ENCODE measurements around the gene GALNT16. TPM values are rescaled to one million over a fixed set of nuclear protein-coding genes. Genes with fewer than 3 reads are reported as not detected.
"Not testable (repeated sequence)": the region's sequence is repeated elsewhere in the genome, so short reads cannot be mapped to it uniquely, and the experiment has no call there.

GALNT16 gene
- total RNA-seq (2013): 0.08 TPM
- under 1 TPM in 1 of 3 donors, not detected in 2; 0.01 TPM for polyA plus RNA-seq
- not detected in 2 replicates for polyA minus RNA-seq
- 0 to 2.4 (median 0.08) reads per million in 11 experiments for total RNA-seq

GRCh38 chr14:69259527-69260189, at the start of gene GALNT16:
Gene GALNT16, plus strand, starts transcription at chr14:69260158. Its CDS starts 133 bp downstream, at chr14:69260291.
- peaks cover 0 to 9% (median 3%) of the 10 kb centered on the region in 7 donors for H3K9me3 Mint-ChIP-seq
- no peak within 1 kb of the TSS for H3K27ac Mint-ChIP-seq
- Histone ChIP-seq H3K27ac (ENCODE audit: low read depth in 1 of 2, low read length in 2 of 2) (no peak within 1 kb of the TSS), H3K9me3 (replicated peaks in 1 of 2; ENCODE audit: control insufficient read depth in 1 of 2, insufficient read depth in 1 of 2, low read length in 2 of 2) (peaks cover 0 to 26% of the 10 kb centered on the region in 2 donors), H3K79me2 (ENCODE audit: insufficient read depth, low read length) (no peaks in the 10 kb centered on the region), H3K4me3 (replicated peaks in 1 of 3; ENCODE audit: low read depth in 2 of 3, low read length in 3 of 3) (peak within 1 kb of the TSS in 1 of 3 experiments; percentile 56), H2AFZ (ENCODE audit: insufficient read depth, low read depth, low read length, poor library complexity, severe bottlenecking) (peak within 1 kb of the TSS; percentile 53), H3K4me1 (ENCODE audit: control insufficient read depth in 1 of 2, insufficient read depth in 2 of 2, low read length in 2 of 2) (peaks cover 3 to 21% of the 10 kb centered on the region in 2 donors), H4K20me1 (ENCODE audit: insufficient read depth, low read length) (no peaks in the 10 kb centered on the region), H3K36me3 (replicated peaks in 1 of 2; ENCODE audit: control insufficient read depth in 1 of 2, insufficient read depth in 2 of 2, low read length in 2 of 2) (no peaks in the 10 kb centered on the region), H3K9ac (ENCODE audit: insufficient read depth, low read length, poor library complexity, severe bottlenecking) (no peak within 1 kb of the TSS), H3K4me2 (replicated peaks; ENCODE audit: extremely low read depth, low read length, poor library complexity, severe bottlenecking) (peak within 1 kb of the TSS; percentile 56), H3K27me3 (ENCODE audit: control insufficient read depth in 2 of 2, insufficient read depth in 2 of 2, low read length in 2 of 2) (peaks cover 62 to 86% of the 10 kb centered on the region in 2 donors)
- WGBS (ENCODE audit: insufficient coverage): under 1% methylated on average over 71 of the region's 74 CpGs
- peaks cover 10% of the 10 kb centered on the region for H3K4me1 Mint-ChIP-seq
- no peaks in the 10 kb centered on the region for H3K36me3 Mint-ChIP-seq
- intact Hi-C loops (cut with micrococcal nuclease): no loop called here
- TF ChIP-seq CTCF (IDR thresholded peaks at IDR 0.05): no peak
- peaks cover 60 to 90% (median 73%) of the 10 kb centered on the region in 3 donors for H3K27me3 Mint-ChIP-seq (ENCODE audit: low read depth in 3 of 3)
- DNase-seq: no peak
- H3K4me3 Mint-ChIP-seq: peak within 1 kb of the TSS; percentile 39 to 86

GRCh38 chr14:69214393-69214792, 45.6 kb upstream of the GALNT16 start:
- Histone ChIP-seq H2AFZ (ENCODE audit: insufficient read depth, low read depth, low read length, poor library complexity, severe bottlenecking) (no peak overlapping the region), H3K4me2 (replicated peaks; ENCODE audit: extremely low read depth, low read length, poor library complexity, severe bottlenecking) (no peak overlapping the region), H3K4me1 (ENCODE audit: control insufficient read depth in 1 of 2, insufficient read depth in 2 of 2, low read length in 2 of 2) (no peaks in the 10 kb centered on the region), H3K27ac (ENCODE audit: low read depth in 1 of 2, low read length in 2 of 2) (no peak overlapping the region), H3K9ac (ENCODE audit: insufficient read depth, low read length, poor library complexity, severe bottlenecking) (no peak overlapping the region), H3K36me3 (replicated peaks in 1 of 2; ENCODE audit: control insufficient read depth in 1 of 2, insufficient read depth in 2 of 2, low read length in 2 of 2) (peaks cover 0 to 4% of the 10 kb centered on the region in 2 donors), H3K27me3 (ENCODE audit: control insufficient read depth in 2 of 2, insufficient read depth in 2 of 2, low read length in 2 of 2) (no peaks in the 10 kb centered on the region), H3K4me3 (replicated peaks in 1 of 3; ENCODE audit: low read depth in 2 of 3, low read length in 3 of 3) (no peak overlapping the region), H4K20me1 (ENCODE audit: insufficient read depth, low read length) (no peaks in the 10 kb centered on the region), H3K9me3 (replicated peaks in 1 of 2; ENCODE audit: control insufficient read depth in 1 of 2, insufficient read depth in 1 of 2, low read length in 2 of 2) (no peaks in the 10 kb centered on the region), H3K79me2 (ENCODE audit: insufficient read depth, low read length) (no peaks in the 10 kb centered on the region)
- Mint-ChIP-seq H3K4me1 (no peaks in the 10 kb centered on the region), H3K27me3 (ENCODE audit: low read depth in 3 of 3) (no peaks in the 10 kb centered on the region), H3K4me3 (no peak overlapping the region), H3K27ac (no peak overlapping the region), H3K9me3 (peaks cover 0 to 7% (median 0%) of the 10 kb centered on the region in 7 donors), H3K36me3 (peaks cover 10 to 11% of the 10 kb centered on the region in 2 donors)
- no peak for DNase-seq
- WGBS (ENCODE audit: insufficient coverage): no CpG with 5 or more reads among the region's 2 CpGs
- TF ChIP-seq CTCF (IDR thresholded peaks at IDR 0.05): no peak
- intact Hi-C loops (cut with micrococcal nuclease): no loop called here

- H3K4me3 Mint-ChIP-seq; H3K36me3 Mint-ChIP-seq; intact Hi-C loops (cut with micrococcal nuclease); DNase-seq; H3K27ac ChIP-seq (ENCODE audit: low read depth in 1 of 2, low read length in 2 of 2); H3K4me1 ChIP-seq (ENCODE audit: control insufficient read depth in 1 of 2, insufficient read depth in 2 of 2, low read length in 2 of 2); H3K79me2 ChIP-seq (ENCODE audit: insufficient read depth, low read length); H3K36me3 ChIP-seq (replicated peaks in 1 of 2; ENCODE audit: control insufficient read depth in 1 of 2, insufficient read depth in 2 of 2, low read length in 2 of 2); H3K9me3 ChIP-seq (replicated peaks in 1 of 2; ENCODE audit: control insufficient read depth in 1 of 2, insufficient read depth in 1 of 2, low read length in 2 of 2); H3K27me3 Mint-ChIP-seq (ENCODE audit: low read depth in 3 of 3); H3K9me3 Mint-ChIP-seq; H2AFZ ChIP-seq (ENCODE audit: insufficient read depth, low read depth, low read length, poor library complexity, severe bottlenecking); H3K4me3 ChIP-seq (replicated peaks in 1 of 3; ENCODE audit: low read depth in 2 of 3, low read length in 3 of 3); H3K4me2 ChIP-seq (replicated peaks; ENCODE audit: extremely low read depth, low read length, poor library complexity, severe bottlenecking); H3K9ac ChIP-seq (ENCODE audit: insufficient read depth, low read length, poor library complexity, severe bottlenecking); H3K27me3 ChIP-seq (ENCODE audit: control insufficient read depth in 2 of 2, insufficient read depth in 2 of 2, low read length in 2 of 2); H3K4me1 Mint-ChIP-seq; H3K27ac Mint-ChIP-seq; H4K20me1 ChIP-seq (ENCODE audit: insufficient read depth, low read length): not testable (repeated sequence)
- no CpG with 5 or more reads among the region's 3 CpGs for WGBS (ENCODE audit: insufficient coverage)
Observed at GRCh38 chr14:69217663-69218062, 42.3 kb upstream of the GALNT16 start.
